LNCAP (cell line): ENCODE data around the gene GIGYF1.

ENCODE experiments used
- TF ChIP-seq, protein P1 (sequence below): fragments of 450-650 bp; IDR thresholded peaks from 2 replicates; pipeline ENCODE4 v1.5.1; 2017; ENCODE audit warnings: mild to moderate bottlenecking

GIGYF1 gene

DNA sequence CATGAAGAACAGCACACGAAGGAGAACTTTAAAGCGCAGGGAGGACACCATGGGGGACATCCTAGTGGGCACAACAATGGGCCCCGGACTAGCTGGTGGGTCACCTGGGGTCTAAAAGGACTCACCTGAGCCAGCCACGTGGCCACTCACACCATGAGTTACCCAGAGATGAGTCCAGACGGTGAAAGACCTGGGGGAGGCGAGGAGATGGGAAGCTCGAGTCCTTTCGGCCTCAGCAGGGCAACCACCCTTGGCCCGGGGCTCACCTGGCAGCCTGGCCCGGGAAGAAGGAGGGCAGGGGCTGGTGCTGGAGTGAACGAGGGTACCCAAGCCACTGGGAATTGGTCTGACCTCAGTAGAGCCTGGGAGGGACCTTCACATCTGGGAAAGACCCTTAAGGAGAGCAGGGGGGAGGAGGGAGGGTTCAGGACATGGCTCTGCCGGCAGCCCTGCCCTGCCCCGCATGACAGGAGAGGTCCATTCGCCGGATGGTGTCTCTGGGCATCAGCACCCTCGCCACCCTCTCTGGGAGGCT is 5.7 kb downstream of the GIGYF1 start:
- TF ChIP-seq, protein P1, sequence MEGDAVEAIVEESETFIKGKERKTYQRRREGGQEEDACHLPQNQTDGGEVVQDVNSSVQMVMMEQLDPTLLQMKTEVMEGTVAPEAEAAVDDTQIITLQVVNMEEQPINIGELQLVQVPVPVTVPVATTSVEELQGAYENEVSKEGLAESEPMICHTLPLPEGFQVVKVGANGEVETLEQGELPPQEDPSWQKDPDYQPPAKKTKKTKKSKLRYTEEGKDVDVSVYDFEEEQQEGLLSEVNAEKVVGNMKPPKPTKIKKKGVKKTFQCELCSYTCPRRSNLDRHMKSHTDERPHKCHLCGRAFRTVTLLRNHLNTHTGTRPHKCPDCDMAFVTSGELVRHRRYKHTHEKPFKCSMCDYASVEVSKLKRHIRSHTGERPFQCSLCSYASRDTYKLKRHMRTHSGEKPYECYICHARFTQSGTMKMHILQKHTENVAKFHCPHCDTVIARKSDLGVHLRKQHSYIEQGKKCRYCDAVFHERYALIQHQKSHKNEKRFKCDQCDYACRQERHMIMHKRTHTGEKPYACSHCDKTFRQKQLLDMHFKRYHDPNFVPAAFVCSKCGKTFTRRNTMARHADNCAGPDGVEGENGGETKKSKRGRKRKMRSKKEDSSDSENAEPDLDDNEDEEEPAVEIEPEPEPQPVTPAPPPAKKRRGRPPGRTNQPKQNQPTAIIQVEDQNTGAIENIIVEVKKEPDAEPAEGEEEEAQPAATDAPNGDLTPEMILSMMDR: no peak

DNA sequence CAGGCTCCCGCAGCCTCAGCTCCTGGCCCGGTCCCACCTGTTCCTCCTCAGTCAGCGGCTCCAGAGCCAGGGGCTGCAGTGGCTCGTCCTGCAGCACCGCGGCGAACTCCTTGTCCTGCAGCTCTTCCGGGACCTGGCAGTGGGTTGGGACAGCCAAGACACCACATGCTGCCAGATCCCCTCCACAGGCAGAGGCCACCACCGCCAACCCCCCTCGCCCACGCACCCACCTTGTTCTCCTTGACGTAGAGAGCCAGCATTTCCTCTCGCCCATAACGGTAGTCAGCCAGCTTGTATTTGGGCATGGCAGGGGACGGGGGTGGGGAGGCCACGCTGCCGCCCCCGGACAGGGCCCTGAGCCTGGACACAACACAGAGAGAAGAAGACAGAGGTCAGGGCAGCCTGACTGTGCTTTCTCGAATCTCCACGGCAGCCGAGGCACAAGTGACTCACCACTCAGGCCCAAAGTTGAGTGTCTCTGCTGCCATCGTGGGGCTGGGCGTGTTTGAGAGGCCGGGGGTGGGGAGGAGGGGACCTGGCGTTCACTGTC is 6.2 kb downstream of the GIGYF1 start:
- TF ChIP-seq, protein P1: no peak

DNA sequence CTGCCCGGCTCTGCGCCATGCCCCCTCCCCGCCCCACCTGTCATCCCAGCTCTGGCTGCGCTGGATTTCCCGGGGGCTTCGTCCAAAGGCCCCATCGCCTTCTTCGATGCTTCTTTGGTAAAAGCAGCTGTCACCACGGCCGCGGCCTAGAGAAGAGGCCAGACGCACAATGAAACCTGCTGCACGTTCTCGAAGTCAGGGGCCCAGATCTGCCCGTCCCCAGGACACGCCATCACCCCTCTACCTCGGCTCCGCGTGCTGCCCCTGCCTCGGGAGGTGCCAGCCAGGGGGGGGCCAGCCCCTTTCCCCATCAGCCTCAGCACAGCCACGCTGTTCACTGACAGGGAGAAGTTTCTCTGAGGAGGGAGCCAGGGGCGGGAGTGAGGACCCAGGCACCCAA is 6.8 kb downstream of the GIGYF1 start:
- TF ChIP-seq, protein P1: no peak

DNA sequence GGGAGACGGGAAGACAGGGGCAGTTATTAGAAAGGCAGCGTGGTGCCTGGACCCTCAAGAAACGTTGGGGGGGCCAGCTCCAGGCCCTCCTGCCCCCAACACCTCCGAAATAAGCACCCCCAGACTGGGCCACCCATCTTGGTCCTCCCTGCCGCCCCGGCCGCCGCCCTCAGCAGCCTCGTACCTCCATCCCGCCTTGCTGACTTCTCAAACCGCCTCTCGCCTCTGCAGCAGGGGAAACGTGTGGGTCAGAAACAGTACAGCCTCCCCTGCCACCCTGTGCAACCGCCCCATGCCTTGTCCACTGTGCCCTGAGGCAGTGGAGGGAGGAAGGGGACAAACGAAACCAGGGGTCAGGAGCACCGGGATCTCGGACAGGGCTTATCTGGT is 7.2 kb downstream of the GIGYF1 start:
- TF ChIP-seq, protein P1: no peak

DNA sequence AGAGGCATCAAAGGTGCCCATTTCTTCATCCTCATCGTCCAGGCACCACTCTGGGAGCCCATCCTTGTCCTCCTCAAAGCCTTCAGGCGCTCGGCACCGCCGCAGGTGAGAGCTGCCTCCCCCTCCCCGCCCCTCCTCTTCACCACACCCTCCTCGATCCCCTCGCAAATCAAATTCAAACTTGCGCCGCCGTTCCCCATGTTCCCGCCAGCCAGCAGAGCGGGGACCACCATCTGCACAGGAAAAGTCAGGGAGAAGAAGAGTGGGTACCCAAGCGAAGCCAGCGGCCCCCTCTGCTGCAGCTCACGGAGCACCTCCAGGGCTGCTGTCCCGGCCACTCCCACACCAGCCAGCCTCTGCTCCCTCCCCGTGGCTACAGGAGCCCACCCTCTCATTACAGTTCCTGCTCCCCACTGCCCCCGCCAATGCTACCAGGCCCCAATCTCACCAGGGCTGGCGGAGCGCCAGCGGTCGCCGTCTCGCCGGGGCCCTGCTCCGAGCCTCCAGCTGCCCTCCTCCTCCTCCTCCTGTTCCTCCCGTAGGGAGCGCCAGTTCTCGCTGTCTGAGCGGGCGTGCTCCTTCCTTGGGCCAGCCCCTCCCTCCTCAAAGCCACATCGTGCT is 7.7 kb downstream of the GIGYF1 start:
- TF ChIP-seq, protein P1: no peak

DNA sequence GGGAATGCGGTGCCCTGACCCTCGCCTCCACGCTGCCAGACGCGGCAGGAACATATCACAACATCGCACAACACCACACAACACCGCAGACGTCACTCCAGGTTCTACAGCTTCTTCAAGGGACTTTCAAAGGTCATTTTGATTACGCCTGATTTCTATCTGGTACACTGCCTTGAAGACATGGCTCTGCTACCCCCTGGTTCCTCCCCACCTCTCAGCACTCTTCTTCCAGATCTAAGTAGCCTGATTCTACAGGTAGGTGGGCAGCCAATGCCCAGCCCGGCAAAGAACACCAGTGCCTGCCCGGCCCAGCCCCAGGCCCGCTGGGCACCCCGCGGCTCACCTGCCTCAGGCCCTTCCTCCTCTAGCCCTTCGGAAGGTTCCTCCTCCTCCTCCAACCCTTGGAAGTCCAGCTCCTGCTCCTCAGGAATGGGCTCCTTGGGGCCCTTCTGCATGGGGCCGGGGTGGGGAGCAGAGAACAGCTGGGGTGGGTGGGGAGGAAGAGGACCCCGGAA is 8.4 kb downstream of the GIGYF1 start:
- TF ChIP-seq, protein P1: no peak

DNA sequence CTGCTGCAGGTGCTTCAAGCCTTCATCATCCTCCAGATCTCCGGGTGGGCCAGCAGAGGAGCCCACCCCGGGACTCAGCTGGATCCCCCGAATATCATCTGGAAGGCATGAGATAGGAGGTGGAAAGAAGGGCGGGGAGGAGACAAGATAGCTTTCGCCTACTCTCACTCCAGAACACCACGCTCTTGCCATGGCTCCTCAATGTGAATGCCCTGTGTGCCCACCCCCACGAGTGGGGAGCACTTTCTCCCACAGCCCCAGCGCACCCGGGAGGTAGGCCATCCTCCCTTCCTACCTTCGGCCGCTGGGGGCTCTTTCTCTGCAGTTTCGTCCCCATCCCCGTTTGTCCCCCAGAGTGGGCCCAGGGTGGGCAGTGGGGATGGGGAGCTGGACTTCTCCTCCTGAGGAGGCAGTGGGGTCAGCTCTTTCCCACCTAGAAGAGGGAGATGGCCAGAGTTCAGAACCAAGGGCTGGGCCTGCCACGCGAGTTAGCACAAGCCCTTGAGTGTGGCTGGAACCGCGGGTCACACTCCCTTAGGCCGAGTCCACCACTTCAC is 8.9 kb downstream of the GIGYF1 start:
- TF ChIP-seq, protein P1: no peak
